HG03064 (cell line): ENCODE measurements around the gene PSRC1.
A peak's percentile ranks its signal among the peaks of the same experiment; 100 is the strongest.

ENCODE experiments used
- ATAC-seq: cut with Tn5 transposase; IDR thresholded peaks from one replicate; pipeline ENCODE4 v1.9.1; 2021; ENCODE audit warnings: low read depth; ENCODE audit not compliant: unreplicated experiment

The PSRC1 gene

DNA sequence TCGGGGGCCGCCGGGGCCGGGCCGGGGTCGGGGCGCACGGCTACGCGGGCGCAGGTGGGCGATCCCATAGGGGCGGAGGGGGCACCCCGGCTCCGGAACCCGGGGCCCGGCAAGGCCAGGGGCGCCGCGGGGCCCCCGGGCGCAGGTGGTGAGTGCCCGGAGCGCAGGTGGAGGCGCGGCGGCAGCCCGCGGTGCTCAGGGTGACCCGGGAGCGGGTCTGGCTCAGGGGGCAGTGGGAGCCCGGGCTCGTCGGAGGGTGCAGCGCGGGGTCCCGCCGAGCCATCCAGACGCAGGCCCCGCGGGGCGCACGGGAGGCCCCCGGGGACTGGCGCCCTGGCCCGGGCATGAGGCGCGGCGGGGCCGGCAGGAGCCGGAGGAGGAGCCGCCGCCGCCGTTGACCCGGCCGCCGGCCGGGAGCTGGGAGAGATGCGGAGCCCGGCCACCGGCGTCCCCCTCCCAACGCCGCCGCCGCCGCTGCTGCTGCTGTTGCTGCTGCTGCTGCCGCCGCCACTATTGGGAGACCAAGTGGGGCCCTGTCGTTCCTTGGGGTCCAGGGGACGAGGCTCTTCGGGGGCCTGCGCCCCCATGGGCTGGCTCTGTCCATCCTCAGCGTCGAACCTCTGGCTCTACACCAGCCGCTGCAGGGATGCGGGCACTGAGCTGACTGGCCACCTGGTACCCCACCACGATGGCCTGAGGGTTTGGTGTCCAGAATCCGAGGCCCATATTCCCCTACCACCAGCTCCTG lies 33.1 kb downstream of the PSRC1 start:
- ATAC-seq = peak; percentile 32

DNA sequence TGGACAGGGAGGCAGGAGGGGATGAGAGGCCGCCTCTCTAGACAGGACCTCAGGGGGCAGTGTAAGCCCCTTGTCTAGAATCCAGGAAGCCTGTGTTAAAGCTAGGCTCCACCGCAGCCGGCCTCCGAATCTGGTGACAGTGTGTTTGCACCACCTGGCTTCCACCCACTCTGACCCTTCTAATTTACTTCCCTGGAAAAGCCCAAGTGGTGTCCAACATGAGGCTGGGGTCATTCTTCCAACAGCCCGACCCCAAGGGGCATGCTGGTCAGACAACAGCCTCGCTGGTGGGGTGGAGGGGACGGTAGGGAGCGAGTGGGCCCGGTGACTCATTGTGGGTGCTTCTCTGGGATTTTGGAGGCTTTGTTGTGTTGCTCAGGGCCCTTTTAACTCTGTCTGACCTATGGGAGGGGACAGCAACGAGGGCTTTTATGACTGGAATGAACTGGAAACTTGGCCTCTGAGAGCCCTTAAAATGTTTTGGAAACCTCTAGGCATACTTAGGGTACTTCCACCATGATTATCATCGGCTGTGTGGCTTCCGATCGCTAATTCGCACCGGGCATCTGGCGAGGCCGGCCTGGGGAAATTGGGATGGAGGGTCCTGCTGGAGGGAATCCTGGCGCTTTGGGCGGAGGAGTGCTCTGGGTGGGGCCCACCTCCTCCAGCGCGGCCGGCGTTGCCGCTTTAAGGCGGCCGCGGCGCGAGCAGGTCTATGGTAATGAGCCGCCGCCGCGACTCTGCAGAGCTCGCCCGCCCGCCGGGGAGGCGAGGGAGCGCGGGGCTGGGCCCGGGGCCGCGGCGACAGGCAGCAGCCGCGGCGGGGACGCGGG lies 33.9 kb downstream of the PSRC1 start, which contains the start of gene CELSR2:
TSS of gene CELSR2 (plus strand) at position 743 of the 833 bp plus-strand sequence. CDS start 541 bp downstream, outside the sequence.
- peak; percentile 77 for ATAC-seq

DNA sequence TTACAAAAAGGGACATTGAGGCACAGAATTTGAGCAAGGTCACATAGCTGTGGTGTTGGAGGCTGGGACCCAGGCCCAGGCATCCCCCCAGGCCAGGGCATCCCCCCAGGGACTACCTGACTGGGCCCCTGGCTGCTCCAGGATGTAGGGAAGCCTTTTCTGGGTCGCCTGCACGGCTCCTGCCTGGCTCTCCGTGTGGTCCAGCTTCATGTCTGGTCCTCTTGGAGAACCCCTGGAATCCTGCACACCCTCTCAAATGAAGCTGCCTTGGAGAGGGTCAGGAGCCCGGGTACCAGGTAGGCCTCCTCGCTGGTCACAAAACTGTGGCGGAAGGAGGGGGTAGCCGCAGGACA lies 34.5 kb downstream of the PSRC1 start:
- ATAC-seq = no peak

DNA sequence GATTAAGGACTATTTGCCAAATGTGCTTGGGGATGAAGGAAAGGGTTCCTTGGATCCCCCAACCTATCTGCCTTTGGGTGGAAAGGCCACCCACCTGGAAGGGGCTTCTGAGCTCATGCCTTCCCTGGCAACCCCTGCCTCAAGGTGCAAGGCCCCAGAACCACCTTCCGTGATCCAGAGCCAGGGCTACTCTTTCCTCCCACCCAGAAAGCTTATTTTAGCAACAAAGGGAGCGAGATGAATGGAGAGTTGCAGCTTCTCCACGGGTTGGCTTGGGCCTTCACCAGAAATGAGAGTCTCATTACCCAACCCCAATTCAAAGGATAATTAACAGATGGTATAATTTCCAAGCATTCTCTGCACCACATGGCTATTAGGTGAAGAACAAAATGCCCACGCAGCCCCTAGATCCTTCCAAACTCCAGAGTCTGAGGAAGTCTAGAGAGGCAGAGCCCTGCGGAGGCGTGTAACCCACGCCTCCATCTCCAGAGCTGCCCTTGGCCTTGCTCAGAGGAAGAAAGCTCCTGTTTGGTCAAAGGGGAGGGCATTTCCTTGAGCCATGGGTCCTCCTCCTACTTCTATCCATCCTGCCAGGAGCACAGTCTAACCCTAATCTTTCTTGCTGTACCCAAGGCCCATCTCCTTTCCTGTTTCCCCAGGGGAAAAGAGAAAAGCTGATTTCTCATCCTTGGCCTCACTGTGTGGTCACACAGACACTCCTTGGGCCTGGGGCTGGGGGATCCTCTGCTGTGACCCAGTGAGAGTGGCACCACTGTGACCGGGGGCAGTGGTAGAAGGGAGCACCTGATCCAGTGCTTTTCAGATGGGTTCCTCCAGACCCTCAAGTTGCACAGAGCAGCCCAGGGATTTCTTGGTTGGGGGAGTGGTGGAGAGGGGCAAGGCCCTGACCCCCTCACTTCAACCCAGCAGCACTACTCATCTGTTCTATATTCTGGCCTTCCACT lies 35.3 kb downstream of the PSRC1 start:
- no peak for ATAC-seq

DNA sequence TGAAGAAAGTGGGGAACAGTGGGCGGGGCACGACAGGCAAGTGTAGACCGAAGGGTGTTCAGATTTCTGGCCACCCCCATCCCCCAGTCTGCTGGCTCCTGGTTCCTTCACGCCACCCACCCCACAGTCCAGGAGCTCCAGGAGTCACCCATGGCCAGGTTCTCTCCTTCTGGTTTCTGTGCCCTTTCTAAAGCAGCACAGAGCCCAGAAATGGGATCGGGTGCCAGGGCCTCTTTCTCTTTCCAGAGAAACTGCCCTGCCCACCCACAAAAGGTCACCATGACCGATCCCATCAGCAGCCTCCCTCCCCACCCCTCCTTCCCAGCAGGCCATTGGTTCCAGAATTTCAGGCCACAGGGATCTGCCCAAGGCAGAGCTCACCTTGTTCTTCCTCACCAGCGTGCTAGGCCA lies 36.8 kb downstream of the PSRC1 start:
- no peak for ATAC-seq

DNA sequence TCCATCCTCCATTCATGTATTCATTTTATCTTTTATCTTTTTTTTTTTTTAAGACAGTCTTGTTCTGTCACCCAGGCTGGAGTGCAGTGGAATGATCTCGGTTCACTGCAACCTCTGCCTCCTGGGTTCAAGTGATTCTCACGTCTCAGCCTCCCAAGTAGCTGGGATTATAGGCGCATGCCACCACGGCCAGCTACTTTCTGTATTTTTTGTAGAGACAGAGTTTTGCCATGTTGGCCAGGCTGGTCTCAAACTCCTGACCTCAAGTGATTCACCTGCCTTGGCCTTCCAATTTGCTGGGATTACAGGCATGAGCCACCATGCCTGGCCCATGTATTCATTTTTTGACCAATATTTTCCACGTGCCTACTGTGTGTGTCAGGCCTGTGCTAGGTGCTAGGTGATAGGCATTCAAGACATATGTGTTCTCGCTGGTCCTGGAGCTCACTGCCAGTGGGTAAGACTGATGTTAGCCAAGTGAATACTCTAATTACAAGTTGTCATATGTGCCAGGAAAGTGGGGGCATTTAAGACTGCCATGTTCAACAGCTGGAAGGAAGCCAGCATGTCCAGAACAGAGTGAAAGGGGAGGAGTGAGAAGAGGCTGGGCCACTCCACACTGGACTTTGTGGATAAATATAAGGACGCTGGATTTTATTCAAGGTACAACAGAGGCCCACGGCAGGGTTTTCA lies 38.9 kb downstream of the PSRC1 start:
- no peak for ATAC-seq

DNA sequence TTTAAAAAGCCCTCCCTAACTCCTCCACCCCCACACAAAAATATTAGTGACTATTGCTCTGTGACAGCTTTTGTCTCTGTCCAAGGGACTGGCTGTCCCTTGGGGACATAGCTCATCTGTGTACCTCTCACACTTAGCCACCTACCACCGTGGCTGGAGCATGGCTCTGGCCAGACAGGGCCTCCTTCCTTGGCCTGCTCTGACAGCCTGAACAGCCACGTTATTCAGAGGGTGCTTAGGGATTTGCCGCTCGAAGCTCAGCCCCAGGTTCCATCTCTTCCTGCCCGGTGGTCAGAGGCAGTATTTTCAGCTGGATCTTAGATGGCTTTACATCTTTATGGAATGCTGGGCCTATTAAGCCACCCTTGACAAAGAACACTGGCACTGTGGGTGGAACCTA lies 39.7 kb downstream of the PSRC1 start:
- ATAC-seq = no peak

DNA sequence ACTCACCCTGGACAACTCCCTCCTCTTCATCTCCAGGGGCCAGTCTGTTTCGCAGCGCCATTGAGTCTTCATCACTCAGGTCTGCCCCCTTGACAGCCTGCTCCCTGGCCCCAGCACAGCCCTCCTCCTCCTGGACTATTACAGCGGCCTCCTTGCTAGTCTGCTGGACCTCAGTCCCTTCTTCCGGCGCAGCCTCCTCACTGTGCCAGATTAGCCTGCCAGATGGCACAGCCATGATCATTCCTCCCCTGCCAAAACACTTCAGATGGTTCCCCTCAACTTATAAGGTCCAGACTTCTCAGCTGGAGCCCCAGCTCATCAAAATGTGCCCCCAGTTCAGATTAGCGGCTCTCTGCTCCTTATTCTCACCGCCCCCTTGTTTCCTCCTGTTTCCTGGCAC lies 40.6 kb downstream of the PSRC1 start:
- no peak for ATAC-seq

DNA sequence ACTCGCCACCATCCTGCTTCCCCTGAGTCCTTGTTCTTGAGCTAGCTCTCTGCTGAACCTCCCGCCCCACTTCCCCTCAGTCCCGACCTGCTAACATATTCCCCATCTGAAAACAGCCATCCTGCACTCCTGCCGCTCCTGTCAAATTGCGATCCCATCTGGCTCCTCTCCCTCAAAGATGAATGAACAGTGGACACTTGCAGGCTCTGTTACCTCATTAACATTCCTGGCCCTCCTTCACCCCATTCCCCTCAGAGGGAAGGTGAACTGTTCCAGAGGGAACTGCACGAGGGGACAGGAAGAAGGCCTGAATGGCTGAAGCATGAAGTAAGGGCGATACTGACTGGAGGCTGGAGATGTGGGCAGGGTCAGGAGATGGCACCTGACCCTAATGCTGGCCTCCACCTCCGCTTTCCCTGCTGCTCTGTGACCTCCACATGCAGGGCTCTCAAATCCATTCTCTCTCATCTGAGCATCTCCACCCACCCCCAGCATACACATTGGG lies 41.1 kb downstream of the PSRC1 start:
- ATAC-seq = no peak

DNA sequence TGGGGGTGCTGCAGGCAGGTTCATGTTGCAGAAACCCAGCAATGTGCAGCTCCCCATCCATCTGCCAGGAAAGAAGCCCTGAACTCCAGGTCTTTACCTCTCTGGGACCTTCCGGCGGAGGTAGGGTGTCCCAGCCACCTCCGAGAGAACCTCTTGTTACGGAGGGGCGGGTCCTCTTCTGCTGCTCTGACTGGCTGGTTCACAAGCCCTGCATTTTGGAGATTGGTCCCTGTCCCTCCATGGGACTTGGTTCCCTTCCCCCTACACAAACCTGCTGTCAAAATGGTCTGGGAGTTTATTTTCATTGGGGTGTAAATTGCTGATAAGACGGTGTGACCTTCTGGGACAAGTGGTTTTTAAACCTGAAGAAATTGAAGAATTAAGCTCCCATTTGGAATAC lies 41.6 kb downstream of the PSRC1 start:
- ATAC-seq = no peak

DNA sequence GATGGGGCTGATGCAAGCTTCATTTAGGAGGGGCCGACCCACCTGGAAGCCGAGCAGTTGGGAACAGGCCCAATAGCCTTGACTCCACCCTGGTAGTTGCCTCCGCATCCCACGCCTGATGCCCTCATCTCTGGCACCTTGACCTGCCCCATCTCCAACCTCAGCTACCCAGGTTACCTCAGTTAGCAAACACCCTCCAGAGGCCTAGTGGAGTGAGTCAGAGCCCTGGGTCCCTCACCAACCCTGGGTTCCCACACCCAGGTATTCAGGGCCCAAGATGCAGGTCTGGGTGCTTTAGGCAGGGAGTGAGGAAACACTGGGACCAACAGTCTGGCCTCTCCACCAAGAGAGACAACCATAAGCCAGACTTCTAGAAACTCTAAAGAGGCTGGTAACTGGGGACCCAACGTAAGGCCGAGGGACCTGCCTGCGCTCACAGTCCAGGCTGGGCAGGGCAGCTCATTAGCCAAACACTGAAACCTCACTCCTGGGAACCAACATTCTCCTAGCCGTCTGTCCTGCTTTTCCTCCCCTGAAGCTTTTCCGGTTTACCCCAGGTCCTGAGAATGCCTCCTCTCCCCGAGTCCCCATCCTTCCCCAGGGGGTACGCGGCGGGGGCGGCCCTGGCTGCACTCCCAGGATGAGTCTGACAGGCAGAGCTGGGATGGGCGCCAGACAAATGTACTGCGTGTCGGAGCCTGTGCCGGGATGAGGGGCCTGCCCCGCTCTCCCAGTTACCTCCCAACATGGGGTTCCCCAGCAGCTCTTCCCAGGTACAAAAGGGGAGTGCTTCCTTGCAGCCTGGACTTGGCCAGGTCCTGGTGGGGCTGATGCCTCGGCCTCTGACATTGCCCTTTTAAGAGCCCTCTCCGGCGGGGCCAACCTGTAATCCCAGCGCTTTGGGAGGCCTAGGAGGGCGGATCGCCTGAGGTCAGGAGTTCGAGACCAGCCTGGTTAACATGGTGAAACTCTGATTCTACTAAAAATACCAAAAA lies 42.5 kb downstream of the PSRC1 start:
- ATAC-seq = no peak

DNA sequence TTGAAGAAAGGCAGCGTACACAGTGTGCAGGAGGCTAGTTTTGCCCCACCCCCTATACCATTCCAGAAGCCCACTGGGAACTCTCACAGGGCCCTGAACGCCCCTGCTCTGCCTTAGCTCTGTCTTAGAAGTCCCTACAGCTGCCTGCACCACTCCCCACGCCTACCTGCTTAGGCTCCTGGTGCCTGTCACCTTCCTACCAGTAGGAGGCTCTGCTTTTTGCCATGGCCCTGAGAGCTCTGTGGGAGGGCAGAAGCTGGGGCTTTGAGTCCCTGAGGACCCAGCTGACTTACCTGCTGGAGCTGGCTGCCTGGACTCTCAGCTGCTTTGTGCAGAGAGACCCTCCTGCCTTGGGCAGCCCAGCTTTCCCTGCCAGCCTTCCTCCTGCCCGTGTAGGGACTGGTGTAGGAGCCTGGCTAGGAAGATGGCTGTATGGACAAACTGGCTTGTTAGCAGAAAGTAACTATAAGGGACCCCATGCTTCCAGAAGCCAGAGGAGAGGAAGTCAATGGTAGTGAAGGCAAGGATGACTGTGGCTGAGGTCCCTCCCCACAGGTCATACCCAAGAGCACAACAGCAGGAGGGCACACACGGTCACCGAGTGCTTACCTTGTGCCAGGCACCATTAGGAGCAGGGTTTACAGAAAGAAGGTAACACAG lies 43.4 kb downstream of the PSRC1 start:
- ATAC-seq = no peak

DNA sequence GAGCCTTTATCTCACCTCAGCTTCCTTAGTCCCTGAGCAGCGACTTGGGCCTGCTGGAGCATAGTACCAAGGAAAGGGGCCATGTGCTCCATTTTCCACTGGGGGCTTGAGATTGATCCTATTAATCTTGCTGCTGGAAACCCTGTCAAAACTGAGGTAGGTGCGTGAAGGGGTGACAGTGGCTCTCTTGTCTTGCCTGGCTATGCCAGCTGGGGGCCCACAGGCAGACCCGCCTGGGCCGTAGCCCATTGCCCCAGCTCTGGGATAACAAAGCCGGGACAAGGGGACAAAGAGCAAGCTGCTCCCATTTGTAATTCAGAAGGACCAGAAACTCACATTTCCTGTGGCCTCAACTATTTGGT lies 43.9 kb downstream of the PSRC1 start:
- ATAC-seq = no peak

DNA sequence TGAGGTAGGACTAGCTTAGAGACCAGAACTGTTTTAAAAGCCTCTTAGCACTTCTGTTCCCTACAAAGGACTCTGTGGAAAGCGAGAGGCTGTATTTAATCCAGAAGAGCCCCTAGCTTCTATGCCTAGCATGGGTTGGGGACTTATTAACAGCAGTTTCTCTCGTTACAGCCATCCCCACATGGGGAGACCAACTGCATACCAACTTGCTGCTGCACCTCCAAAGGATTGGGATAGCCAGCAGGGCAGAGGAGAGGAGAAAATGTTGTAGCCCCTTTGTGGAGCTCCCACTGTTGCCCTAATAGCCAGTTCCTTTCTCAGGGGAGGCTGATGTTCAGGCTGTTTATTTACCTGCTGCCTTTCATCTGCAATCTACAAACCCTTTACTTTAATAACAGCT lies 44.6 kb downstream of the PSRC1 start:
- ATAC-seq = no peak

DNA sequence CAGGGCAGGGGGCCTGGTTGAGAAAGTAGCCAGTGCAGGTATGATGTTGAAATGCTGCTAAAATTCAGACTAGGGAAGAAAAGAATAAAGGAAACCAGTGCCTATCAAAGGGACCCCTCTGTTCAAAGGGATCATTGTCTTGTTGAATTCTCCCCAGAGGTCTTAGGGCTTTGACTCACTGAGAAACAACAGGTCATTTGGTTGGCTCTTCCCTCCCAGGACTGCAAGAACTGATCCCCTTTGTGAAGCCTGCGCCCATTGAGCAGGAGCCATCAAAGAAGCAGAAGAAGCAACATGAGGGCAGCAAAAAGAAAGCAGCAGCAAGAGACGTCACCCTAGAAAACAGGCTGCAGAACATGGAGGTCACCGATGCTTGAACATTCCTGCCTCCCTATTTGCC lies 45.4 kb downstream of the PSRC1 start:
- ATAC-seq = no peak

DNA sequence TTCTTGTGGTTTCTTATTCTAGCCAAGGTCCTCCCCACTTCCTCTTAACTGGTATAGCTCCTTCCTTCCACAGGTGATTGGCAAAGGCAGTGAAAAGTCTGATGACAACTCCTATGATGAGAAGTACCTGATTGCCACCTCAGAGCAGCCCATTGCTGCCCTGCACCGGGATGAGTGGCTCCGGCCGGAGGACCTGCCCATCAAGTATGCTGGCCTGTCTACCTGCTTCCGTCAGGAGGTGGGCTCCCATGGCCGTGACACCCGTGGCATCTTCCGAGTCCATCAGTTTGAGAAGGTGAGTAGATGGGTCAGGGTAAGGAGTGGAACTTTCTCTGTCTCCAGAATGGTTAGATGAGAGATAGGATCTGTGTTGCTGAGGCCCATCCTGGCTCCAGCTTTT lies 47.8 kb downstream of the PSRC1 start:
- no peak for ATAC-seq

DNA sequence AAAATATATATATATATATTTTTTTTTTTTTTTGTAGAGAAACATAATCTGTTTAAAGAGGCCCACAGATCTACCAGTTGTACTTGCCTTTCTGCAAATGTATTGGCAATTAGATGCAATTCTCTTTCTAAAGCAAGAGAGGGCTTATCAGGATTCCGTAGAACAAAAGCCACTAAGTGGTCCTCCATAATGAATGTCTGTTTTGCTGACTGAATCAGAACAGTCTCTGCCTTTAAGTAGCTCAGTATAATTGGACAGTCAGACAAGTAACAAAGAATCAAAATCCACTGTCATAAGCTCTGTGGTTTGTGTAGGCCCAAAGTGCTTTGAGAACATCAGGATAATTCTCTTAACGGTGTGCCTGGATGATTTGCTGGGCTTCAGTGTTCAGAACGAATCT lies 51.9 kb downstream of the PSRC1 start:
- ATAC-seq = no peak
